HFFc6 (cell line): ENCODE measurements around the gene HNRNPH2. TPM values are rescaled to one million over a fixed set of nuclear protein-coding genes. Genes with fewer than 3 reads are reported as not detected.

Experiments used
- DNase-seq: peaks from one replicate; pipeline ENCODE4 v3.0.0-alpha.2; 2018
- H3K27ac Mint-ChIP-seq: 2 replicates; pipeline ENCODE4 v1.8.0; 2020; ENCODE audit warnings: mild to moderate bottlenecking, mixed read lengths
- H3K27me3 Mint-ChIP-seq: 2 replicates; pipeline ENCODE4 v1.8.0; 2021; ENCODE audit warnings: mild to moderate bottlenecking, moderate library complexity, mixed read lengths; ENCODE audit not compliant: insufficient read depth
- H3K36me3 Mint-ChIP-seq: 2 replicates; pipeline ENCODE4 v1.8.0; 2021; ENCODE audit warnings: low read depth, mixed read lengths
- H3K4me1 Mint-ChIP-seq: 2 replicates; pipeline ENCODE4 v1.8.0; 2020; ENCODE audit warnings: low read depth, mixed read lengths
- H3K4me3 Mint-ChIP-seq: 2 replicates; pipeline ENCODE4 v1.8.0; 2020; ENCODE audit warnings: mild to moderate bottlenecking, moderate library complexity, mixed read lengths
- H3K9me3 Mint-ChIP-seq: 2 replicates; pipeline ENCODE4 v1.8.0; 2020; ENCODE audit warnings: mild to moderate bottlenecking, mixed read lengths
- CTCF ChIP-seq: fragments of 200-600 bp; sonication (generic); IDR thresholded peaks from 2 replicates; pipeline ENCODE4 v1.5.0; 2021; ENCODE audit warnings: antibody characterized with exemption, mild to moderate bottlenecking
- total RNA-seq, 6 experiments: library from RNA; stranded (reverse); fragmentation: NEBNext Ultra II Directional; extraction: Animal tissue kit (Norgen Biotek cat#: 25700); gene quantifications; 2 replicates in 1 of 6; 3 replicates in 5 of 6; pipeline ENCODE4 v1.2.3, GENCODE V29; 2021

HNRNPH2 gene
- total RNA-seq, 6 experiments from 2014 or later, result 60.5 to 74.5 (median 68.1) TPM

GRCh38 chrX:101365301-101365795, 42.7 kb upstream of the HNRNPH2 start:
- no peak for DNase-seq
- H3K27ac Mint-ChIP-seq, result no peak overlapping the region
- H3K36me3 Mint-ChIP-seq, result no peaks in the 10 kb centered on the region
- H3K4me1 Mint-ChIP-seq, result peaks cover 4% of the 10 kb centered on the region
- no peak overlapping the region for H3K4me3 Mint-ChIP-seq
- no peak for TF ChIP-seq CTCF
- peaks cover 11% of the 10 kb centered on the region for H3K27me3 Mint-ChIP-seq
- H3K9me3 Mint-ChIP-seq, result no peaks in the 10 kb centered on the region

DNA sequence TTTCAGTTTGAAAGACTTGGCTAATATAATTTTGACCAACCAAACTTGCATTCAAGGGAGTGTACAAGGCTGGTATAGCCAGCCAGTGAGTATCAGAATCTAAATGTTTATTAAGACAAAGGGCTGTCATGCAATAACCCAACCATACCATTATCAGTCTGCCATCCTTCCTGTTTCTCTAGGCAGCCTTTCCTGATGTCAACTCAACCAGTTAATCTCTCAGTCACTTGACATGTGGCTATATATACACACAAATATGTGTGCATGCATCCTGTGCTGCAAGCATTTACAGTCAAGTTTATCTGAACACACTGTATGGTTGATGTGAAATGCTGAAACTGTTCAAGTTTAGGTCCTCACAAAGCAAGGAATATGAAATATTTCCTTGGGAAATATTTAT, 39.2 kb upstream of the HNRNPH2 start:
- no peak overlapping the region for H3K4me3 Mint-ChIP-seq
- no peak for TF ChIP-seq CTCF
- DNase-seq, result no peak
- peaks cover 11% of the 10 kb centered on the region for H3K27me3 Mint-ChIP-seq
- H3K27ac Mint-ChIP-seq, result no peak overlapping the region
- no peaks in the 10 kb centered on the region for H3K4me1 Mint-ChIP-seq
- no peaks in the 10 kb centered on the region for H3K36me3 Mint-ChIP-seq
- H3K9me3 Mint-ChIP-seq, result no peaks in the 10 kb centered on the region

GRCh38 chrX:101369687-101370086, 38.3 kb upstream of the HNRNPH2 start:
- H3K4me3 Mint-ChIP-seq, result no peak overlapping the region
- no peaks in the 10 kb centered on the region for H3K9me3 Mint-ChIP-seq
- H3K36me3 Mint-ChIP-seq, result no peaks in the 10 kb centered on the region
- TF ChIP-seq CTCF, result no peak
- no peak overlapping the region for H3K27ac Mint-ChIP-seq
- no peaks in the 10 kb centered on the region for H3K4me1 Mint-ChIP-seq
- H3K27me3 Mint-ChIP-seq, result peaks cover 10% of the 10 kb centered on the region
- DNase-seq, result no peak

DNA sequence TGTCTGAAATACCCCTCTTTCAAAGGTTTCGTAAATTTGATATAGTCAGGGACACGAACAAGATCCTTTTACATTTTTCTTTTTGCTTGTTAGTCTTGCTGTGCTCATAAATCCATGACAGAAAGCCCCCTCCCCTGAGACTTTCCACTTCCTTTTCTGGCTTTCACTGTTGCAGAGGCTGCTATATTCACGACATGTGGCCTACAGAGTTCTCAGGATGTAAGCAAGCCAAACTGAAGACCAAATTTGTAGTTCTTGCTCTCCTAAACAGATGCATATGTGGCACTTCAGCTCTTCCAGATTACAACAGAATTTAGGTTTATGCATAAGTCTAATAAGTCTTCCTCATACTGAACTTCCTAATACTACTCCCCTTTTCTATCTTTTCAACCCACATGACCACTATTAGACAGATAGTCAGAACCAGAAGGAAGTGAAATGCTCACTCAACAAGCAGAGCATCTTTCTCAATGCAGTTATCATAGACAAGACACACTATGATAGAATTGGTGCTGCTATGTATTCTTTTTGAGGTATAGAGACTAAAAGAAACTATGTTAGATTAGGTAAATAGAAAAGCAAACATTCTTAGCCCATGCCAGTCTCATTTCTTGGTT, 37.0 kb upstream of the HNRNPH2 start:
- H3K4me1 Mint-ChIP-seq, result no peaks in the 10 kb centered on the region
- no peak for DNase-seq
- no peak for TF ChIP-seq CTCF
- H3K4me3 Mint-ChIP-seq, result no peak overlapping the region
- H3K36me3 Mint-ChIP-seq, result no peaks in the 10 kb centered on the region
- peaks cover 7% of the 10 kb centered on the region for H3K27me3 Mint-ChIP-seq
- no peaks in the 10 kb centered on the region for H3K9me3 Mint-ChIP-seq
- no peak overlapping the region for H3K27ac Mint-ChIP-seq

- no peaks in the 10 kb centered on the region for H3K9me3 Mint-ChIP-seq
- H3K36me3 Mint-ChIP-seq, result no peaks in the 10 kb centered on the region
- H3K27ac Mint-ChIP-seq, result no peak overlapping the region
- no peaks in the 10 kb centered on the region for H3K4me1 Mint-ChIP-seq
- no peak for DNase-seq
- H3K4me3 Mint-ChIP-seq, result no peak overlapping the region
- peaks cover 2% of the 10 kb centered on the region; the same call in 1 of the 2 replicates for H3K27me3 Mint-ChIP-seq
- TF ChIP-seq CTCF, result no peak
Measured at GRCh38 chrX:101377547-101377946, 30.5 kb upstream of the HNRNPH2 start.
